Kidney (tissue), 14 donors: ENCODE data around the gene ADGRL1. TPM values are rescaled to one million over a fixed set of nuclear protein-coding genes. Genes with fewer than 3 reads are reported as not detected.
"Not testable (repeated sequence)": the region's sequence is repeated elsewhere in the genome, so short reads cannot be mapped to it uniquely, and the experiment has no call there.

Experiments used
- DNase-seq, 5 donors: peaks; one replicate each; pipeline ENCODE4 v3.0.0-alpha.2; 2013 to 2020
- FAIRE-seq: peaks from 2 replicates; lab custom pipeline; 2012; peaks lifted over from hg19 to GRCh38; lab: Jason Lieb, UNC
- H3K27ac ChIP-seq, 2 donors: one replicate each; pipeline ENCODE4 v1.7.0; 2013; ENCODE audit warnings: low read depth in 2 of 2, low read length in 2 of 2, inconsistent platforms in 1 of 2
- H3K27me3 ChIP-seq: one replicate; pipeline ENCODE4 v1.7.1; 2013; ENCODE audit warnings: low read length, inconsistent platforms; ENCODE audit not compliant: control insufficient read depth, insufficient read depth
- H3K36me3 ChIP-seq, 3 donors: one replicate each; pipeline versions ENCODE4 v1.7.0 to v1.7.1; 2013; ENCODE audit warnings: low read length in 3 of 3, control low read depth in 1 of 3, inconsistent platforms in 1 of 3; ENCODE audit not compliant: insufficient read depth in 3 of 3, control insufficient read depth in 2 of 3
- H3K4me1 ChIP-seq, 3 donors: one replicate each; pipeline versions ENCODE4 v1.7.0 to v1.7.1; 2013; ENCODE audit warnings: low read length in 3 of 3, inconsistent platforms in 1 of 3, low read depth in 1 of 3; ENCODE audit not compliant: control insufficient read depth in 2 of 3, insufficient read depth in 2 of 3
- H3K4me3 ChIP-seq, 3 donors: one replicate each; pipeline versions ENCODE4 v1.7.0 to v1.8.1; 2013; ENCODE audit warnings: low read length in 3 of 3, control low read depth in 1 of 3, inconsistent platforms in 1 of 3
- H3K9ac ChIP-seq, 3 donors: one replicate each; pipeline versions ENCODE4 v1.7.0 to v1.7.1; 2013; ENCODE audit warnings: low read length in 3 of 3, control low read depth in 1 of 3, inconsistent platforms in 1 of 3
- H3K9me3 ChIP-seq, 3 donors: one replicate each; pipeline versions ENCODE4 v1.7.0 to v1.7.1; 2013; ENCODE audit warnings: low read length in 3 of 3, control low read depth in 1 of 3, inconsistent platforms in 1 of 3; ENCODE audit not compliant: control insufficient read depth in 2 of 3, insufficient read depth in 1 of 3
- intact Hi-C: fragments of 100-400 bp; cut with DNase I; formaldehyde crosslinking; loops from one replicate; pipeline ENCODE4 v1.11.1; 2022
- polyA plus RNA-seq: library from polyadenylated mRNA; stranded (reverse); fragments of 350-450 nt; fragmentation: Illumina TruSeq; extraction: RNeasy Lipid Tissue Mini Kit (QIAGEN cat#74804); gene quantifications from one replicate; pipeline ENCODE4 v1.2.3, GENCODE V29; 2014; ENCODE audit warnings: low read depth, low replicate concordance; ENCODE audit not compliant: insufficient read depth
- total RNA-seq: library from RNA; stranded (reverse); fragmentation: NEBNext Ultra II Directional; extraction: Animal tissue kit (Norgen Biotek cat#: 25700); gene quantifications from one replicate; pipeline ENCODE4 v1.2.1, GENCODE V29; 2021
- TF ChIP-seq, protein P1 (sequence below): IDR thresholded peaks from 3 replicates; pipeline ENCODE4 v1.5.1; 2012; ENCODE audit warnings: mild to moderate bottlenecking, moderate library complexity, borderline replicate concordance; ENCODE audit not compliant: insufficient read depth; ENCODE audit errors: extremely low read depth
- donor health status: control.
- donor health status: control.
- donor health status: control.
- donor health status: control.
- donor health status: control.
- donor health status: DM: yes; HTN: yes; CAD: no.
- donor health status: Normal renal cell carcinoma (clear cell type).

ADGRL1 gene
- total and polyA plus RNA-seq, 2 donors from 2014 or later = 6.3 to 30.2 TPM

DNA sequence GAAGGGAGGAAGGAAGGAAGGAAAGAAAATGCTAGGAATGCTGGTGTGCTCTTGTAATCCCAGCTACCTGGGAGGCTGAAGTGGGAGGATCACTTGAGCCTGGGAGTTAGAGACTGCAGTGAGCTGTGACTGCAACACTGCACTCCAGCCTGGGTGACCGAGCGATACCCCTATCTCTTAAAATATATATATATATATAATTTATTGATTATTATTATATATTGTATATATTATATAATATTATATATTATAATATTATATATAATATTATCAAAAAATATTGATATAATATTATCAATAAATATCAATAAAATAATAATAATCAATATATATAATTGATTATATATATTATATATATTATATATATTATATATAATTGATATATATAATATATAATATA, 8.6 kb upstream of the ADGRL1 start:
- no peak overlapping the region for H3K4me3 ChIP-seq
- H3K4me1 ChIP-seq = no peaks in the 10 kb centered on the region
- no peak for DNase-seq
- TF ChIP-seq, protein P1, sequence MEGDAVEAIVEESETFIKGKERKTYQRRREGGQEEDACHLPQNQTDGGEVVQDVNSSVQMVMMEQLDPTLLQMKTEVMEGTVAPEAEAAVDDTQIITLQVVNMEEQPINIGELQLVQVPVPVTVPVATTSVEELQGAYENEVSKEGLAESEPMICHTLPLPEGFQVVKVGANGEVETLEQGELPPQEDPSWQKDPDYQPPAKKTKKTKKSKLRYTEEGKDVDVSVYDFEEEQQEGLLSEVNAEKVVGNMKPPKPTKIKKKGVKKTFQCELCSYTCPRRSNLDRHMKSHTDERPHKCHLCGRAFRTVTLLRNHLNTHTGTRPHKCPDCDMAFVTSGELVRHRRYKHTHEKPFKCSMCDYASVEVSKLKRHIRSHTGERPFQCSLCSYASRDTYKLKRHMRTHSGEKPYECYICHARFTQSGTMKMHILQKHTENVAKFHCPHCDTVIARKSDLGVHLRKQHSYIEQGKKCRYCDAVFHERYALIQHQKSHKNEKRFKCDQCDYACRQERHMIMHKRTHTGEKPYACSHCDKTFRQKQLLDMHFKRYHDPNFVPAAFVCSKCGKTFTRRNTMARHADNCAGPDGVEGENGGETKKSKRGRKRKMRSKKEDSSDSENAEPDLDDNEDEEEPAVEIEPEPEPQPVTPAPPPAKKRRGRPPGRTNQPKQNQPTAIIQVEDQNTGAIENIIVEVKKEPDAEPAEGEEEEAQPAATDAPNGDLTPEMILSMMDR = no peak
- intact Hi-C loops = no loop called here
- no peak overlapping the region for H3K9ac ChIP-seq
- no peak overlapping the region for H3K27ac ChIP-seq
- H3K9me3 ChIP-seq = no peaks in the 10 kb centered on the region
- no peak for FAIRE-seq
- no peaks in the 10 kb centered on the region for H3K36me3 ChIP-seq
- no peaks in the 10 kb centered on the region for H3K27me3 ChIP-seq

DNA sequence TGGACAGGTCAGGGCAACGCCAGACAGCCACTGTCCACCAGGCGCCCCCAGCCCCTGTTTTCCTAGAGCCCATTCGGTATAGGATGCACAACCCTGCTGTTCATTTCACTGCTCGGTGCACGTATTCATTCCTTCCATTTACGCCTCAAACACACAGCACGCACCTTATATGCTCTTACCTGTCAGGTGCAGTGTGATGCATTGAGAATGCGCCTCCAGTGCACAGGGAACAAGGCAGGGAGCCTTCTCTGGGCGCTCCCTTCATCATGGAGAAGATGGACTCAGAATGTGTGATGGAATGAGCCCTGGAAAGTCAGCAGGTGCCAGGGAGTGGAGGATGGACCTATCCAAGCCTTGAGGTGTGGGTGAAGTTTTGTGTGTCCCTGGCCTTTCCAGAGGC, 4.2 kb upstream of the ADGRL1 start:
- H3K4me1 ChIP-seq, DNase-seq, H3K27me3 ChIP-seq, H3K27ac ChIP-seq, H3K36me3 ChIP-seq, H3K9ac ChIP-seq, FAIRE-seq, intact Hi-C loops, H3K9me3 ChIP-seq, H3K4me3 ChIP-seq: not testable (repeated sequence)

DNA sequence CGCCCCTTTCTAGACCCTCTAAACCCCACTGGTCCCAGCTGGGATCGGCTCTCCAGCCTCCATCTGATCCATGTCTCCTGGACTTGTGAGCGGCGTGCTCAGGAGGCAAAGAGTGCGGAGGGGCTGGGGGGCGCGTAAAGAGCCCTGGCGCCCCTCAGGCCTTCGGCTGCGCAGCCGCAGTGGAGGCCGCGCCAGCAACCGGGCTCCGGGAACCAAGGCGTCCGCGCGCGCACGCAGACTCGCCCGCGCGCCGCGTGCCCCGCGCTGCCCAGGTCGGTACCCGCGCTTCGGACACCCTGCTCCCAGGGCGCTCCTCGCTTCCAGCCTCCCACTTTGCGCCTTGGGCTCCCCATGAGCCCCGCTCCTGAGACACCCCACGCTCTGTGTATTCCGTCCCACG, 3.4 kb upstream of the ADGRL1 start:
- DNase-seq = peak in 4 of 5 donors; percentile 47 to 84 (median 64)
- H3K27ac ChIP-seq, FAIRE-seq, H3K4me3 ChIP-seq, H3K4me1 ChIP-seq, H3K27me3 ChIP-seq, H3K9me3 ChIP-seq, H3K9ac ChIP-seq, H3K36me3 ChIP-seq: not testable (repeated sequence)
- intact Hi-C loops = loop anchor here (10.0 kb wide), 1 partner anchor 135 kb away; no protein-coding TSS in a partner anchor

DNA sequence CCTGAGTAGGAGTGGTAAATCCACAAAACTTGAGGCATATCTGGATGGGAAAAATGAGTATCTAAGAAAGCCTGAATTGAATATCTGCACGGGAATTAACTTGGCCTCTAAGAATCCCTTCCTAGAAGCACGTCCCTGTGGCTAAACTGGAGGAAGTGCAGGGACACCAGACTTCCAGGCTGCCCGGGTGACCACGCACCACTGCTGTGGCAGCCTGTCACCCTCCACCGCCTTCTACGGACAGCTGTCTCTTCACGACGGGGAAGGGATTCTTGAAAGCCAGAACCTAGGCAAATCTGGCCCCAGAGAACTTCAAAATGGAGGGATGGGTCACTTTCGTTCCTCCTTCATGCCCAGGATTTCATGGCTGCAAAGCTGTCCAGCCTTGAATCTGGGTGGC, 2.5 kb upstream of the ADGRL1 start:
- not testable (repeated sequence) for H3K36me3 ChIP-seq, H3K27ac ChIP-seq, H3K27me3 ChIP-seq, H3K4me1 ChIP-seq, H3K9me3 ChIP-seq, FAIRE-seq, H3K9ac ChIP-seq, H3K4me3 ChIP-seq
- DNase-seq = peak in 1 of 5 donors; percentile 39
- intact Hi-C loops = loop anchor here (10.0 kb wide), 1 partner anchor 136 kb away; no protein-coding TSS in a partner anchor

DNA sequence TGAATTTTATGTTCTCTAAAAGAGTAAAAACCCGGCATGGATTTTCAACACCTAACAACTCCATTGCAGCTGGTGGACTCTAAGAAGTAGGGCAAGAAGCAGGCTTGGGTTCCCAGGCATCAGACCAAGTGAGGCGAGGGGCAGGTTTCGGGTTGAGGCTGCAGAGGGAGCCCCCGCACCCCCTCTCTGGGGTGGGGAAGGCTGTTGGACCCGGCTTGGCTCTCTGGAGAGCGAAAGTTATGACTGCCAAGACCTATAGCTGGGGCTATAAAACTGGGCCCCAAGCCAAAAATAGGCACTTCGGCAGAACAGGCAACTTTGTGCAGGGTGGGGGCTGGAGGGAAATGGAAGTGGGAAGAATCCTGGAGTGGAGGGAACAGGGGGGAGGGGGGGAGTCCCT, 1.8 kb upstream of the ADGRL1 start:
- H3K9ac ChIP-seq, H3K27ac ChIP-seq, H3K36me3 ChIP-seq, H3K9me3 ChIP-seq, H3K27me3 ChIP-seq, H3K4me1 ChIP-seq, FAIRE-seq: not testable (repeated sequence)
- DNase-seq = peak in 2 of 5 donors; percentile 38 to 72
- H3K4me3 ChIP-seq = peak overlapping the region in 1 of 3 donors; percentile 64
- intact Hi-C loops = loop anchor here (10.0 kb wide), 1 partner anchor 137 kb away; no protein-coding TSS in a partner anchor

DNA sequence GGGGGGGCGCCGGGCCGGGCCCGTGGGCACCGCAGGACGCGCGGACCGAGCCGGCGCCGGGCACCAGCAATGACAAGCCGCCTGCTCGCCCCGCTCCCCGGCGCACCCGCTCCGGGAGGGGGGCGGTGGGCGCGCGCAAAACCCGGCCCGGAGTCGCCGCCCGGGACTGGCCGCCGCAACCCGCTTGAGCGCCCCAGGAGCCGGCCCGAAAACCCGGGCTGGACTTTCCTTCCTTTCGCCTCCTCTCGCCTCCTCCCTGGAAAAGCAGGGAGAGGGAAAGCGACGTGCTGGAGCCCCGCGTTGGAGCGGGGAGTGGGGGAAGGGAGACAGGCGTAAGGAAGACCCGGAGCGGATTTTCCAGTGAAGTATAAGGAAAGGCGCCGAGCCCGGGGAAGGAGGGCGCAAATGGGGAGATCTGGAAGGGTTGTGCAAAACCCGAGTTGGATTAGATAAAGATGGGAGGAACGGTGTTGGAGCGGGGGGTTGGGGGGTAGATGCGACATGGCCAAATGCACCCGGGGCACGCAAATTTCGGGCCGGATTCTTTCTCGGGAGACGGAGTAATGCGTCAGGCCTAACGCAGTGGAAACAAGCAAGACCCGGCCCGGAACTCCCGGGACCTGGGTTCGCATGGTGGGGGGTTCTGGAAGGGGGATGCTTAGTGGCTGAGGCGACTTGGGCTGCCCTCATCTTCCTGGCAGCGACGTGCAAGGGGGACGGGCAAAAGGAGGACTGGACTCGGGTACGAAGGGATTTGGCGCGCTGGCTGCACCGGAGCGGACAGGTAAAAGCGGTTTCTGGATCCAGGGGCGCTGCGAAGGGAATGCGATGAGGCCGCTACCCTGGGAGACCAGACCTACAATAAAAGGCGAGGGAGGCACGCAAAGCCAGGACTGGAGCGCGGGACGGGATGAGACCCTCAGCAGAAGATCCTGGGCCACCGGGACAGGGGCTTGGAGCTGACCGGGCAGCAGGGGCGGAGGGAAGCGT, 1.1 kb upstream of the ADGRL1 start:
- not testable (repeated sequence) for H3K4me1 ChIP-seq, FAIRE-seq, H3K27me3 ChIP-seq, H3K36me3 ChIP-seq, H3K9me3 ChIP-seq, H3K27ac ChIP-seq
- DNase-seq = peak; percentile 96 to 99 (median 98)
- peak overlapping the region in 1 of 3 donors; percentile 3 for H3K9ac ChIP-seq
- peak overlapping the region; percentile 49 to 64 (median 56) for H3K4me3 ChIP-seq
- intact Hi-C loops = loop anchor here (10.0 kb wide), 1 partner anchor 138 kb away; no protein-coding TSS in a partner anchor

DNA sequence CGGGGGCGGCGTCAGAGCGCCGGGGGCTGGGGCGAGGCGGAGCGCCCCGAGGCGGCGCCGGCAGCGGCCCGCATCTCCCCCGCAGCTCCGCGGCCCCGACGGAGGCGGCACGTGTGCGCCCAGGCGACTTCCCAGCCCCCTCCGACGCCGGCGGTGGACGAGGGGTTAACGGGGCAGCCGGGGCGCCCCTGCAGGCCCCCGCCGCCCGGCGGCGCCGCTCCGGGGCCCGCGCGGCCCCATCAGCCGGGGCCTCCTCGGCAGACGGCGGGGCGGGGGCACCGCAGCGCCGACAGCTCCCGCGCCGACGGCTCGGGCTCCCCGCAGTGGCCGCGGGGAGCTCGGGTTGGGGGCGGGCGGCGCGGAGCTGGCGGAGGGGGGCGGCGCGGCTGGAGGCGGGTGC, 339 bp upstream of the ADGRL1 start:
- DNase-seq = peak in 3 of 5 donors; percentile 37 to 79 (median 60)
- not testable (repeated sequence) for H3K9me3 ChIP-seq, H3K27ac ChIP-seq, FAIRE-seq, H3K9ac ChIP-seq, H3K4me3 ChIP-seq, H3K36me3 ChIP-seq, H3K27me3 ChIP-seq, H3K4me1 ChIP-seq
- intact Hi-C loops = loop anchor here (10.0 kb wide), 1 partner anchor 138 kb away; no protein-coding TSS in a partner anchor
